HG03060 (cell line): ENCODE results near the gene ZNF462.

ENCODE experiments used
- ATAC-seq: cut with Tn5 transposase; IDR thresholded peaks from one replicate; pipeline ENCODE4 v1.9.1; 2021; ENCODE audit warnings: low read depth, moderate number of reproducible peaks; ENCODE audit not compliant: unreplicated experiment

The ZNF462 gene

GRCh38 chr9:106920701-106921283, 57.8 kb downstream of the ZNF462 start:
- no peak for ATAC-seq

- no peak for ATAC-seq
These were observed 58.5 kb downstream of the ZNF462 start for GRCh38 chr9:106921341-106921899.

- ATAC-seq, result no peak
These were observed 59.1 kb downstream of the ZNF462 start for GRCh38 chr9:106922026-106922425.

GRCh38 chr9:106925392-106925791, 62.4 kb downstream of the ZNF462 start:
- ATAC-seq, result no peak

- ATAC-seq, result no peak
These were observed 65.0 kb downstream of the ZNF462 start for GRCh38 chr9:106927916-106928315.

- no peak for ATAC-seq
These were observed 65.4 kb downstream of the ZNF462 start for GRCh38 chr9:106928350-106928749.

- ATAC-seq, result no peak
These were observed 66.7 kb downstream of the ZNF462 start for GRCh38 chr9:106929471-106930177.

- ATAC-seq, result no peak
These were observed 67.5 kb downstream of the ZNF462 start for GRCh38 chr9:106930477-106930876.

GRCh38 chr9:106931466-106931865, 68.5 kb downstream of the ZNF462 start:
- ATAC-seq, result no peak

- ATAC-seq, result no peak
These were observed 69.2 kb downstream of the ZNF462 start for GRCh38 chr9:106932178-106932577.

GRCh38 chr9:106932675-106933074, 69.7 kb downstream of the ZNF462 start:
- no peak for ATAC-seq

GRCh38 chr9:106933470-106933869, 70.5 kb downstream of the ZNF462 start:
- no peak for ATAC-seq

GRCh38 chr9:106934442-106935238, 71.7 kb downstream of the ZNF462 start:
- no peak for ATAC-seq

- no peak for ATAC-seq
These were observed 73.7 kb downstream of the ZNF462 start for GRCh38 chr9:106936680-106937079.

GRCh38 chr9:106941916-106942315, 79.0 kb downstream of the ZNF462 start:
- ATAC-seq, result no peak

GRCh38 chr9:106945727-106946660, 83.0 kb downstream of the ZNF462 start:
- no peak for ATAC-seq

GRCh38 chr9:106947106-106947900, 84.3 kb downstream of the ZNF462 start:
- ATAC-seq, result no peak

GRCh38 chr9:106953174-106953573, 90.2 kb downstream of the ZNF462 start:
- no peak for ATAC-seq

- ATAC-seq, result no peak
These were observed 91.6 kb downstream of the ZNF462 start for GRCh38 chr9:106954558-106954957.
